LNCaP clone FGC (cell line): ENCODE results near the gene TENT4B.

ENCODE experiments used
- DNase-seq: peaks from one replicate; pipeline ENCODE4 v3.0.0-alpha.2; 2011; ENCODE audit warnings: low read depth
- H3K4me3 ChIP-seq: 2 replicates; pipeline ENCODE4 v1.5.1; 2011; ENCODE audit warnings: mild to moderate bottlenecking, low read depth, low read length, control low read depth
- CTCF ChIP-seq: IDR thresholded peaks from 2 replicates; pipeline ENCODE4 v1.5.1; 2012; ENCODE audit warnings: mild to moderate bottlenecking; ENCODE audit not compliant: control insufficient read depth, insufficient read depth; ENCODE audit errors: extremely low read depth

TENT4B gene

DNA sequence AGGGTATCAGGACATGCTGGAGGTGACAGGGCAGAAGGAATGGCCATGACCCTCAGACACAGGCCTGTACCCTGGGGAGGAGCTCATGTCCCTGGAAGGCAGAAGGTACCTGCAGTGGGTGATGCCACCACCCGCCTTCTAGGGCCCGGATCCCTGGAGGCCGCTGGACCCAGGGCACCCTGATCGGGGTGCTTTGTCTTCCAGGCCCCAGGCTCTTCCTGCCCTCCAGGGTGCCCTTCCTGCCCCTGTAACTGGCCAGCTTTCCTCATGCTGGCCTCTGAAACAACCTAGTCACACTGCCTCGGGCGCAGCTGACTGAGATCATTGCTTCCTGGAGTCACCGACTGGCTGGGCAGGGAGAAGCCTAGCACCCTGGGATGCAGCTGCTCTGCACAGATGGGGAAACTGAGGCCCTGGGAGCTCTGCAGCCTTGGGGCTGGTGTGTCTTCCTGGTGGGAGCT lies 119.0 kb downstream of the TENT4B start:
- no peak for TF ChIP-seq CTCF
- DNase-seq = no peak
- H3K4me3 ChIP-seq = no peak overlapping the region

- H3K4me3 ChIP-seq = no peak overlapping the region
- DNase-seq = no peak
- no peak for TF ChIP-seq CTCF
Observed at GRCh38 chr16:50272687-50273381, 119.7 kb downstream of the TENT4B start.

DNA sequence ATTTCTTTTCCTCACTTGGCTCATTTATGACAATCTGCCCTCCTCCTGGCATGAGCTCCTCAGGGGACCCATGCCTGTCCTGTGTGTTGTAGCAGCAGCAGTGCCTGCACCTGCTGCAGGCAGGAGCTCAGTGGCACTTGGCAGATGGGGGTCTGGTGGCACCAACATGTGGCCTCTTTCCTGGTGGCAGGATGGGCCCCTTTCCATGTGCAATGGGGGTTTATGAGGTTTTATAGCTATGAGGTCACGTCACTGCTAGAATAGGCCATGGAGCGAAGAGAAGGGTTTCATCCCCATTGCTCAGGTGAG lies 120.2 kb downstream of the TENT4B start:
- DNase-seq = no peak
- no peak for TF ChIP-seq CTCF
- H3K4me3 ChIP-seq = no peak overlapping the region

GRCh38 chr16:50273888-50274325 lies 120.8 kb downstream of the TENT4B start:
- no peak for TF ChIP-seq CTCF
- H3K4me3 ChIP-seq = no peak overlapping the region
- no peak for DNase-seq

- H3K4me3 ChIP-seq = no peak overlapping the region
- no peak for DNase-seq
- no peak for TF ChIP-seq CTCF
Observed at GRCh38 chr16:50274326-50275097, 121.4 kb downstream of the TENT4B start.

DNA sequence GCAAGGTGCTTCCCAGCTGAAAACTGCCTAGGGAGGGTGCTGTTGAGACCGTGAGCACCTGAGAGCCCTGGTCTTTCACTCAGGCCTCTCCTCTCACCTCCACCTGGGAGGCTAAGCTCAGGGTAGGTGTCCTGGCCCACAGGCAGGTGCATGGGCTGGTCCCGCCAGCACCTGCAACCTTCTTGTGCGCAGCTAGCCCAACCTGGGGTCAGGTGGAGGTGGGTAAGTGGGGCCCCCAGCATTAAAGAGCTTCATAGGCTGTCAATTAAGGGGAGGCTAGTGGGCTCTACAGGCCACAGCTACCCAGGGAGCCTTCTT lies 122.0 kb downstream of the TENT4B start:
- no peak overlapping the region for H3K4me3 ChIP-seq
- DNase-seq = no peak
- no peak for TF ChIP-seq CTCF
